Renal cortex interstitium (tissue), 11 donors: ENCODE measurements around the gene ARHGEF16. TPM values are rescaled to one million over a fixed set of nuclear protein-coding genes. Genes with fewer than 3 reads are reported as not detected.

Experiments used
- DNase-seq, 11 donors: peaks; one replicate each; pipeline ENCODE4 v3.0.0-alpha.2; 2013; ENCODE audit warnings: low read depth in 9 of 11, low spot score in 4 of 11; ENCODE audit errors: extremely low read depth in 1 of 11
- polyA plus RNA-seq, 3 donors: library from polyadenylated mRNA; unstranded; fragments of 120-200 nt; gene quantifications; one replicate each; pipeline ENCODE4 v1.2.1, GENCODE V29; 2013; ENCODE audit not compliant: insufficient read length in 3 of 3

ARHGEF16 gene
- polyA plus RNA-seq, 3 donors, result 15.8 to 28.0 (median 18.3) TPM

DNA sequence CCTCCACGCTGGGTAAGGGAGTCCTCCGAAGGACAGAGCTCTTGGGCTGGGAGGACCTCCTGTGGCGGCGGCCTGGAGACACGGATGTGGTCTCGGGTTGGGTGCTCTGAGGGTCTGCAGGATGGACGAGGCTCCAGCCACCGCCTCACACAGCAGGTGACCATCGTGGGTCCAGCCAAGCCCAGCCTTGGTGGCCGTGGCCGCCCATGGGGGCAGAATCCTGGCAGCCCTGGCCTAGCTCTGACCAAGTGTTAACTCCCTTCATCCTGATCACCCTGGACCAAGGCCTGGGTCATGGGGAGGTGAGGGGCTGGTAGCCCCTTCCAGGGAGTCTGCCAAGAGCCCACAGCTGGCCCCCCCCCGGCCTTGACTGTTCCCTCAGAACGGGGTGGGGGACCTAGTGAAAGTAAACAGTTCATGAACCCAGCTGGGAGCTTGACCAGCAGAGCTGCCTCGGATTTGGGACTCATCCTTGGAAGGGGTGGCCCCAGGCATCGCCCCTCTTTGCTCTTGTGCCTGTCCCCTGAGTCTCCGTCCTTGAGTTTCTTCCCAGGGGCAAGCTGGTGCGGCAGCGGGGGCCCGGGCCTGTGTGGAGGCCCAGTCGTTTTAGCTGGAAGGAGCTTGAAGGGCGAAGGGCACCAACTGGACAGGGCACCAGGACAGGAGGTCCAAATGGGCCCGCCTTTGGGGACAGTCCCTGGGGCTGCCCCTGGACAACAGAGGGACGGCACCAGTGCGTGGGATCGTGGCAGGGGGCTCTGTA lies 17.8 kb downstream of the ARHGEF16 start:
- no peak for DNase-seq

DNA sequence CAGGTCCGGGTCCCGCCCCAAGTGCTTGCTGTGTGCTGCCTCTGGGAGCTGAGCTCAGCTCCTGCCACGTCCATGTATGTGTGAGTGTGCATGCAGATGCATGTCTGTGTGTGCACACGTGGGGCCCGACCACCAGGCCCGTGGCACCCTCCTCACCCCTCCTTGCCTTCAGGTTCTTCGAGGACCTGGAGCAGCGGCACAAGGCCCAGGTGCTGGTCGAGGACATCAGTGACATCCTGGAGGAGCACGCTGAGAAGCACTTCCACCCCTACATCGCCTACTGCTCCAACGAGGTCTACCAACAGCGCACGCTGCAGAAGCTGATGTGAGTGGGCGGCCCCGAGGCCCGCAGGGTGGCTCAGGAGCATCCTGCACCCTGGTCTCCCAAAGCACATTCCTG lies 18.4 kb downstream of the ARHGEF16 start:
- DNase-seq, result no peak

DNA sequence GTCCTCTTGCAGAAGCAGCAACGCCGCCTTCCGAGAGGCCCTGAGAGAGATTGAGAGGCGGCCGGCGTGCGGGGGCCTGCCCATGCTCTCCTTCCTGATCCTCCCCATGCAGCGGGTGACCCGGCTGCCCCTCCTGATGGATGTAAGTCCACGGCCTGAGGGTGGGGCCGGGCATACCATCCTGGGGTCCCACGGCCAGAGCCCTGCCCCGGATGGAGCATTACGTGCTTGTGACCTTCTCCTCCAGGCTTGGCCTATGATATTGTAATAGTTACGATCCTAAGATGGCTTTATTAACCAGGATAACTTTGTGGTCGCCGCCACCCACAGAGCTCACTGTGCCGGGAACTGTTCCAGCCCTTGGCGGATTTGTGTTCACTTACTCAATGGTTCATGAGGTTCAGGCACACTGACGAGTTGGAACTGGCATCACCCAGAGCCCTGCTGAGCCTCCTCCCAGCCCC lies 18.9 kb downstream of the ARHGEF16 start:
- no peak for DNase-seq

DNA sequence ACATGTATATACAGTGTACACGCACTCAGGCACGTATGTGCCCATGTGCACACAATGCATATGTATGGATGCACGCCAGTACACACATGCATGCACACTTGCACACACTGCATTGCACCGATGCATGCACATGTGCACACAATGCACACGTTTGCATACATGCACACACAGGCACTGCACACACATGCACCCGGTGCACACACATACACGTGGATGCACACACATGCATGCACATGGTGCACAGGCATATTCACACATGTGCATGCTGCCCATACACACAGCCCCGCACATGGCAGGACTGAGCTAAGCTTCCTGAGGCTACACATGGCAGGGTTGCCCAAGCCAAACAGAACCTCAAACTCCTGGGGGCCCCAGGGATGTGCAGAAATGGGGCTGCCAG lies 19.6 kb downstream of the ARHGEF16 start:
- DNase-seq, result no peak

DNA sequence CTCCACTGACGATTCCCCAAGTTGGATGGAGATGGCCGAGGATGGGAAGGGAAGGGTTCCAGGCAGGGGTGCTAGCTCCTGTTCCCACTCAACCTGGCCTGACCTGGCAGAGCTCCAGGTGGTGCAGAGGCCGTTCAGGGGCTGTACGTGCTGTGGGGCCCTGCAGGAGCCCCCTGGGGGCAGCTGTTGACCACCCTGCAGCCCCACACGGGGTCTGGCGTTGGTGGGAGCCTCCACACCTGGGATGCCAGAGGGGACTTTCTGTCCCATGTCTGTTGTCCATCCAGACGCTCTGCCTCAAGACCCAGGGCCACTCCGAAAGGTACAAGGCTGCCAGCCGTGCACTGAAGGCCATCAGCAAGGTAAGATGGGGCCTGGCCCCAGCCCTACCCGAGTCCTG lies 20.0 kb downstream of the ARHGEF16 start:
- no peak for DNase-seq

DNA sequence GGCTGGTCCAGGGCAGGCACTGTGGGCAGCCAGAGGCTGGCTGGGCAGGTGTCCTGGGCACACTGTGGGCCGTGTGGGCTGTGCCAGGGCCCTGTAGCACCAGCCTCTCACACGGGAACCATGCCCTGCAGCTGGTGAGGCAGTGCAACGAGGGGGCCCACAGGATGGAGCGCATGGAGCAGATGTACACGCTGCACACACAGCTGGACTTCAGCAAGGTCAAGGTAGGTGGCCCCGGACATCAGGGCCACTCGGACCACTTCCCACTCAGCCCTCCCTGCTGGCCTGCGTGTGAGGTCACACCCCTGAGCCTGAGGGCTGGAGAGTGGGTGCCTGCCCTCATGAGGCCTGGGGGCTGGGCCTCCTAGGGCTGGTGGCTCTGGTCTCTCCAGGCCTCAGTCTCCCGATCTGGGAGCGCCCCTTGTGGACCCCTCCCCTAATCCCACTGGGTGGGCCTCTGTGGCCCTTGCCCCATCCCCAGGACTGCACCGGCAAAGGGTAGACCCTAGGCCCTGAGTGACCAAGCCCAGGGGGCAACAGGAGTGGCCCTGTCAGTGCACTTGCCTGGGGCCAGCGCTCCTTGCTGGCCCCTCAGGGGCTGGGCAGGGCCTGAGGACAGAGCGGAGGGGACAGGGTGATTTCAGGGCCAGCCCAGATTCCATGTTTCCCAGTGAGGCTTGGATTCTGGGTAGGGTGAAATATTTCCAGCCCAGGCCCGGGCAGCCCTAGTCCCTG lies 21.5 kb downstream of the ARHGEF16 start:
- DNase-seq, result no peak

DNA sequence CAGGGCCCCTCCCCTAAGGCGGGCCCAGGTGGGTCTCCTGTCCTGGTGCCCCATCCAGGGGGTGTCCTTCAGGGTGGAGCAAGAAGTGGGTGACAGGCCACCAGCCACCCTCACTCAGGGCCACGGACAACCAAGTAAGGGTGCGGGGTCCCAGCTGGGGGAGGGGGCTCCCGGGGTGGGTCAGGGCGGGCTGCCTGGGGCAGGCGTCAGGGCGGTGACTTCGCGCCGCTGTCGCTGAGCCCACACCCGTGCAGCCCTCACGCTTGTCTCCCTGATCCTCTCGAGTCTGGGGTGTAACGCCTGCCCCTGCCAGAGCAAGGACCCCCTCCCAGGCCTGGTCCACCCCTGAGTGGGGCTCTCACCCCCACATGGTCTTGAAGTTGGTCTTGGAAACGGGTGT lies 22.2 kb downstream of the ARHGEF16 start:
- no peak for DNase-seq

DNA sequence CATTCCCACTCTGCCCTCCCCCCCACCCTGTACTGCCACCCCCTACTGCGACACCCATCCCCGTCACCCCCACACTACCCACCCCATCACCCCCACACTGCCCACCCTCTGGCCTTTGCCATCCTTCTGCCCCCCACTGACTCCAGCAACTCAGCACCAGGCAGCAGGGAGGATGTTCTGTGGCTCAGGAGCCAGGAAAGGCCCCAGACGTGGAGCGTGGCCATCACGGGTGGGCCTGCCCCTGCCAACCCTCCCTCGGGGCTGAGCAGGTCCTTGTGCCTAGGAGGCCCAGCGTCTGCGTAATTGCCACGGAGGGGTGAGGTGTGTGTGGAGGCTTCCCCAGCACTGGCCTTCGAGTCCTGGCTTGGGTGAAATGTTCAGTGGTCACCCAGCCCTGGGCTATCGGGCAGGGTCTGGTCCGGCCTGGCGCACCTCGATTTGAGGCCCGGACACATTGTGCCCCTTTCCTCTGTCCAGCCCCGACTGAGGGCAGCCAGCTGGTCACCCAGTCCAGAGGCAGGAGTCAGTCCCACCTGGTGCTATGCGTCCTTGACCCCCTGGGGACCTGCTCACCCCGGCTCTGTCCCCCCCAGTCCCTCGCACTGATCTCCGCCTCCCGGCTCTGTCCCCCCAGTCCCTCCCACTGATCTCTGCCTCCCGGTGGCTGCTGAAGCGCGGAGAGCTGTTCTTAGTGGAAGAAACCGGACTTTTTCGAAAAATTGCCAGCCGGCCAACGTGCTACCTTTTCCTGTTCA lies 23.0 kb downstream of the ARHGEF16 start:
- no peak for DNase-seq

DNA sequence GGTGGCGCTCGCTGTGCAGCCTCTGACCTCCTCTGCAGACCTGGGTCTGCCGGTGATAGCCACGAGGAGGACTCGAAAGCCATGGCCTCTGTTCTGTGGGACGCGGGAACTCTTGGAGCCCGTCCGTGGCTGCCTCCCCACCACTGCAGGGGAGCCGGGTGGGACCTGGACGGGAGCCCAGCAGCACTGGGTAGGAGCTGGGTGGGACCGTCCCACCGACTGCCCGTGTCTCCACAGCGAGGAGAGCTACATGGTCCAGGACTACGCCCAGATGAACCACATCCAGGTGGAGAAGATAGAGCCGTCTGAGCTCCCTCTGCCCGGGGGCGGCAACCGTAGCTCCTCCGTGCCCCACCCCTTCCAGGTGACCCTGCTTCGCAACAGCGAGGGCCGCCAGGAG lies 23.7 kb downstream of the ARHGEF16 start:
- no peak for DNase-seq

DNA sequence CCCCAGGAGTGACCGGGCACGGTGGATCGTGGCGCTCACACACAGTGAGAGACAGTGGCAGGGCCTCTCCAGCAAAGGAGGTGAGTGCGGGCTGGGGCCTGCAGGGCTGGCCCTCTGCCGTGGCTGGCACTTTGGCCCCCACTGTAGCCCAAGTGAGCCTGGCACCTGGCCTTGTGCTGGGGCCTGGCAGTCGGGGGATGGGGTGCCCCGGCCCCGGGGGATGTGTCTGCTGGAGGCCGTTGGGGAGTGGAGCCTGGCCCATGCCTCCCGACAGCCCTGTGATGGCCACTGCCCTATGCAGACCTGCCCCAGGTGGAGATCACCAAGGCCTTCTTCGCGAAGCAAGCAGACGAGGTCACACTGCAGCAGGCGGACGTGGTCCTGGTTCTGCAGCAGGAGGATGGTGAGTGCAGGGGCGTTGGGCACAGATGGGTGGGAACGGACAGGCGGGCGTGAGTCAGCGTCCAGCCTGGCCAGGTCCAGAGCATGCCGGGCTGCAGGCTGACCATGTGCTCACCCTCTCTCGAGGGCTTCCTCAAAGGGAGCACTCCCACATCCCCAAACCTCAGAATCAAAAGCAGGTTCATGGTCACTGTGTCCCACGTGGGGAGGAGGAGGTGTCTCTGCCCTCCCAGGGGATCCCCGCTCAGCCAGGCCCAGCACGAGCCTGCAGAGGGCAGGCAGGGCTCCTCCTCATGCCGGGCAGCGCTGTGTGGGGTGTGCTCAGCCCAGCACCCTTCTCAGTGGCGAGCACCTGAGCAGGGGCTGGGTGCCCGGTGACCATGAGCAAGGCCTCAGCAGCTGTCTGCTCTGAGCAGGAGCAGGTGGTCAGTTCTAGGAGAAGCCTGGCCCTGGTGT lies 25.3 kb downstream of the ARHGEF16 start:
- no peak for DNase-seq

DNA sequence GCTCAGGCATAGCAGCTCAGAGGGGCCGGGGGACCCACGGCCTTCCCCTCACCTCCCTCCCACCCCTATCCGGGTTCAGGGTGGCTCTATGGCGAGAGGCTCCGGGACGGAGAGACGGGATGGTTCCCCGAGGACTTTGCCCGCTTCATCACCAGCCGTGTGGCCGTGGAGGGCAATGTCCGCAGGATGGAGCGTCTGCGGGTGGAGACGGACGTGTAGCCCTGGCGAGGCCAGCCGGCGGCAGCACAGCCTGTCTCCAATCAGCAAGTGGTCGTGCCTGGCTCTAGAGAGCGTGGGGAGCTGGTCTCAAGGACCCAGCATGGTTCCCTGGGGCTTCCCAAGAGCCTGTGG lies 25.9 kb downstream of the ARHGEF16 start:
- no peak for DNase-seq

DNA sequence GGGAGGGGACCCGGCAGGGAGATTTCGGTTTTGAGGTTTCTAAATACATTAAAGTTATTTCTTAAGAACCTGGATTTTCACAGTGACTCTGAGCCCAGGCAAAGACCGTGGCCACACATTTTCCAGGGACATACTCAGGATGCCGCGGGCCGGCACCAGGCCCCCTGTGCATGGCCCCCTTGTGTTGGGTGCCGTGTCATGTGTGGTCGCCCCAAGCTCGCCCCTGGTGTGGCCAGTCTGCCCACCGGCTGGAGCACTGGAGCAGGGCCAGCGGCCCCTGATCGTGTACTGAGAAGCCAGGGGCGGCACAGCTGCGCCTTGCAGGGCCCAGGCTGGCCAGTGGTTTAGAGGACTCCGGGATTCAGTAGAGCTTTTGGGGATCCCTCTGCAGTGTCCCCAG lies 26.6 kb downstream of the ARHGEF16 start:
- DNase-seq, result no peak

DNA sequence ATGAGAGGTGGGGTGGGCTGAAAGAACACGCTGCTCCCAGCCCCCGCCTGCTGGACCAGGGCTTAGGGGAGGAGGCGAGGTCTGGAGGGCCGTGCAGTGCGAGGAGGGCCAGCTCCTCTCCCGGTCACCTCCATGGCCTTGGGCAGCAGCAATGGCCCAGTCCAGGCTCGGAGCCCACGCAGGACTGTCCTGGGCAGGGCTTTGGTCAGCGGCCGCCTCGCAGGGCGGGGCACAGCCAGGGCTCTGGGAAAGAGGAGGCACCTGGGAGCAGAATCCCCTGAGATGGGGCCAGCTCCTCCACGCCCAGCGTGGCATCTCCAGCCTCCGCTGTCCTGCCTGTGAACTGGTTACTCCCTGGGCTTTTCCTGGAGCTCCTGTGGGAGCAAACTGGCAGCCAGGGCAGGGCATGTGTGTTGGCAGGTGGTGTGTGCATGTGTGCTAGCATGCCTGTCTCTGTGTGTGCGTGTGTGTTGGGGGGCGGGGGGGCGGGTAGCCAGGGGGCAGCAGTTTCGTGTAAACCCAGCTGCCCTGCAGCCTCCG lies 27.4 kb downstream of the ARHGEF16 start:
- DNase-seq, result no peak

DNA sequence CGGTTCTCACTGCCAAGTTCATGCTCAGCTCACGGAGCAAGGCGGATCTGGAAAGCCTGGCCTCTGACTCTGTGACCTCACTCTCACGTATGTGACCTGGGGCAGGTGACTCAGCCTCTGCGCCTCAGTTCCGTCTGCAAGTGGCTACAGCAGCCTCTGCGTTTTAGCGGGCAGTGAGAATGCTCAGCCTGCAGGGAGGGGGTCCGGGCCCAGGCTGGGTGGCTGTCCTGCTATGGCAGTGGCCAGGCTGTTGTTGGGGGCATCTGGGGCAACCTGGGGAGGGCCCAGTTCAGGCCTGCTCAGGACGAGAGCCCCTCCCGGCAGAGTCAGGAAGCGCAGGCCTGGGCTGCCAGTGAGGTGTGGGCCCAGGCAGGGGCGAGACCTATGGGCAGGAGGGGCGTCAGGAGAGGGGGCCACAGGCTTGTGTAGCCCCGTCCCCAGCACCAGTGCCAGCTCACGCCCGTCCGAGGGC lies 27.9 kb downstream of the ARHGEF16 start:
- DNase-seq, result no peak

DNA sequence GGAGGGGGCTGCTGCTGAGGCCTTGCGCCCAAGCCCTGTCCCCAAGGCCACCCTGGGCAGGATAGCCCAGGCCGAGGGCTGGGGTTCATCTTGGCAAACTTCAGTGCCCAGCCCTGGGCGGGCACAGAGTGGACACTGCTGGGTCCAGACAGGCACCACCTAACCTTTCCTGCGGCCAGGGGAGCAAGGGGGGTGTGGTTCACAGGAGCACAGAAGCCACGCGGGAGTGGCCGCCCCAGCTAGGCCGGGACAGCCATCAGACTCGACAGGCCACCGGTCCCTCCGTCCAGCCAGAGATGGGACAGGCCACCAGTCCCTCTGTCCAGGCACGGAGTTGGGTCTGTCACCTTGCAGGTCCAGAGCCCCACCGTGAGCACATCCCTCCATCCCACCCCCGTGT lies 28.9 kb downstream of the ARHGEF16 start:
- DNase-seq, result no peak

DNA sequence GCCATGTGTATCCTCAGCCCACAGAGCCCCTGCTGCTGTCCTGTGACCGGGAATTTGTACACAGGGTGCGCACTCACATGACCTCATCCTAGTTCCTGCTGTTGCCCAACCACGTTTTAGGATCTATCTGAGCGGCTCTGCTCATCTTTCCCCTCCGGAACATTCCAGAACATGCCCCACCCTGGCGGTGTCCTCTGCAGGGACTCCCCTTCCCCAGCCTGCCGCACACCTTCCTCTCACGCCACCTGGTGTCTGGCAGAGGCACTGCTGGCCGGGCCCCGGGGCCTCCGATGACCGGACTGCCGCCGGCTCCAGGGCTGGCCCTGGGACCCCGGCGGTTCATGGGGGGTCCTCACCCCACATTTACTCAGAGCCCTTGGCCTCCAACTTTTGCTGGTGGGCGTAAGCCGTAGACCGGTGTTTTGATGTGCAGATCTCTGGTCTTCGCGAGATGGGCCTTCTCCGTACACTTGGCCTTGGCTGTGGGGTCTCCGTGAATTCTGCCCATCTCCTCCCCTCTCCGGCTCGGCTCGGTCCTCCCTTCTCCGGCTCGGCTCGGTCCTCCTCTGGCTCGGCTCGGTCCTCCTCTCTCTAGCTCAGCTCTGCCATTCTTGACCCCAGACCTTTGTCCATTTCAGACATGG lies 29.5 kb downstream of the ARHGEF16 start:
- no peak for DNase-seq

DNA sequence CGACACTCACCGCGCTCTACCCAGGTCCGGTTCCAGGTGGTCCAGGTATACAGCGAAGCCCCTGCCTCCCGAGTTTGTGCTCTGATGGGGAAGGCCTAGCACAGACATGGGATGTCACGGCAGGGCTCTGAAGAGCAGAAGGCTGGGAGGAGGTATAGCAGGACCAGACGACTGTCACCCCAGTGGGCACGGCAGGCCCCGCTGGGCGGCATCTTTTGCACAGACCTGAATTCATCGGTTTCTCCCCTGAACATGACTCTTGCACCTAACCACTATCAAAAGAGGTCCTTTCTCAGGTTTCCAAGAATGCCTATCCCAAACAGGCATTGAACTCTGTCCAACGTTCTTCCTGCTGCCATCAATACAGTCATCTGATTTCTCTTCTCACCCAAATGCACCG lies 30.6 kb downstream of the ARHGEF16 start:
- no peak for DNase-seq

DNA sequence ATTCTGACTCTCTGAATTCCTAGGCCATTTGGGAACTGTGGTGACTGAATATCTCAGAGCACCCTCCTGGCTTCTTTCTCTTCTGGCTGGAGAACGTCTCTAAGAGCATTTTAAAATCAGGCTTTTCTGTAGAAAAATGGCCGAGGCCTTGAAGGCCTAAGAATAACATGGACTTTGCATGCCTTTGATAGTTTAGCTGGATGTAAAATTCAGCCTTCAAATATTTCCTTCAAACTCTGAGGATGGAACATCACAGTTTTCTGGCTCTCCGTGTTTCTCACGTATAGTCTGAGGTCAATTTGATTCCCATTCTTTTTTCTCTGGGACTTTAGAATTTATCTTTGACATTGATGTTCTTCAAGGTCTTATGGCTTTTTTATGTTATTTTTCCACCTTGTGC lies 34.0 kb downstream of the ARHGEF16 start:
- DNase-seq, result no peak
